ENCODE data around the gene PTPRG.

GRCh38 chr3:61855211-61855610 is 293.8 kb downstream of the PTPRG start:
- TF ChIP-seq, protein P1, sequence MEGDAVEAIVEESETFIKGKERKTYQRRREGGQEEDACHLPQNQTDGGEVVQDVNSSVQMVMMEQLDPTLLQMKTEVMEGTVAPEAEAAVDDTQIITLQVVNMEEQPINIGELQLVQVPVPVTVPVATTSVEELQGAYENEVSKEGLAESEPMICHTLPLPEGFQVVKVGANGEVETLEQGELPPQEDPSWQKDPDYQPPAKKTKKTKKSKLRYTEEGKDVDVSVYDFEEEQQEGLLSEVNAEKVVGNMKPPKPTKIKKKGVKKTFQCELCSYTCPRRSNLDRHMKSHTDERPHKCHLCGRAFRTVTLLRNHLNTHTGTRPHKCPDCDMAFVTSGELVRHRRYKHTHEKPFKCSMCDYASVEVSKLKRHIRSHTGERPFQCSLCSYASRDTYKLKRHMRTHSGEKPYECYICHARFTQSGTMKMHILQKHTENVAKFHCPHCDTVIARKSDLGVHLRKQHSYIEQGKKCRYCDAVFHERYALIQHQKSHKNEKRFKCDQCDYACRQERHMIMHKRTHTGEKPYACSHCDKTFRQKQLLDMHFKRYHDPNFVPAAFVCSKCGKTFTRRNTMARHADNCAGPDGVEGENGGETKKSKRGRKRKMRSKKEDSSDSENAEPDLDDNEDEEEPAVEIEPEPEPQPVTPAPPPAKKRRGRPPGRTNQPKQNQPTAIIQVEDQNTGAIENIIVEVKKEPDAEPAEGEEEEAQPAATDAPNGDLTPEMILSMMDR (IDR thresholded peaks at IDR 0.05; ENCODE audit: insufficient read depth, low read depth, low read length) = no peak
- no peak for TF ChIP-seq EZH2 (IDR thresholded peaks at IDR 0.05; ENCODE audit: insufficient read depth, low read length)
